Body of pancreas (tissue), 4 donors: ENCODE data around the gene CTDSPL.

ENCODE experiments used
- CTCF ChIP-seq, 7 experiments: fragments of 450-650 bp in 4 of 7; fragments of 200-600 bp in 3 of 7; sonication (generic) in 3 of 7; IDR thresholded peaks; one replicate each; pipeline ENCODE4 v1.5.1; 2016 to 2019; ENCODE audit warnings: antibody characterized with exemption in 7 of 7
- POLR2A ChIP-seq, 3 donors: fragments of 450-650 bp; IDR thresholded peaks; one replicate each; pipeline ENCODE4 v1.6.1; 2016; ENCODE audit warnings: antibody characterized with exemption in 3 of 3, mild to moderate bottlenecking in 2 of 3

DNA sequence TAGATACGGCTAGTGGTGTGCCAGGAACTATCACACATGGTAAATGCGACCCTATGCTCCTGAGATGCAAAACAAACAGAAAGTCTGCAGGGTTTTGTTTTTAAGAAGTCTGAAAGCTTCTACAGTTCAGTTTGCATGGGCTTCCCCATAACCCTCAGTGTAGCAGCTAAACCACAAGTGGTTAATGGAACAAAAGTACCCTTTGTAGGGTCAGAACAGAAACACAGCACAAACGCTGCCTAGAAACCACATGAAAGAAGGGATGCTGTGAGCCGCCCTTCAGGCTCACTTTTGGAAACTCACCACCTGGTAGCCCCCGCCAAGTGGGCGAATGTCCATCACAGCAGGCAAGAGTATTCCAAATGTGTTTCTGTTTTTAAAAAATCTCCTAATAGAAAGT lies 46.2 kb downstream of the CTDSPL start:
- TF ChIP-seq CTCF (IDR thresholded peaks at IDR 0.05), result no peak
- no peak for TF ChIP-seq POLR2A (IDR thresholded peaks at IDR 0.05)
